ENCODE measurements around the gene ADGRG1.

ADGRG1 gene

DNA sequence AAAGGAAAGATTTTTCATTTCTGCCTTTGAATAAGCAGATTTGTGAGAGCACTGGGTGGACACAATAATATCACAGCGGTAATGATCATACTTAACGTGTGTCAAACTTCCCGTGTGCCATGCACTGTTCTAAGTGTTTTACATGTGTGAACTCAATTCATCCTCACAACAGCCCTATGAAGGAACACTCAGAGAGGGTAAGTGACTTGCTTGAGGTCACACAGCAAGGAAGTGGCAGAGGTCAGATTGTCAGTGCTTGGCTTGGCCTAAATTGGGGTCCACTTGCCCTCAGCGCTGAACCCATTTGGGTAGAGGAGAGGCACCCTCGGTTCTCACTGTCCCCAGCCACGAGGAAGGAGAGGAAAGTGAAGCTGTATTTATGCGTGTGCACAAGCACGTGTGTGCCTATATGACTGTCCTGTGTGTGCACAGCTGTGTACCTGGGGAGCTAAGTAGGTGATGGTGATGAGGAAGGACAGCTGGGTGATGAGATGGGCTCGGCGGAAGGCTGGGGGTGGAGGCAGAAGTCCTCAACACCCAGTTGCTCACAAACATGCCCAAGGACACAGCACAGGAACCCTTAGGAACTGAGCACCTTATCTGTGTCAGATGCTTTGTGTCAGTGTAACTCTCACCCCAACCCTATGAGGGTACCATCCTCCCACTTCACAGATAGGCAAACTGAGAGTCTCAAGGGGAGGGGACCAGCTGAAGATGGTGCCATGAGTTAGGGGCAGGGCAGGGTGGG lies 29.9 kb downstream of the ADGRG1 start:
- H3K27me3 Mint-ChIP-seq = peaks cover 9% of the 10 kb centered on the region
- H3K9me3 Mint-ChIP-seq = peaks cover 3% of the 10 kb centered on the region
- H3K4me1 Mint-ChIP-seq = no peaks in the 10 kb centered on the region
- no peak overlapping the region for H3K27ac Mint-ChIP-seq
- no peaks in the 10 kb centered on the region for H3K36me3 Mint-ChIP-seq
- no peak for ATAC-seq
- no peak overlapping the region for H3K4me3 Mint-ChIP-seq

DNA sequence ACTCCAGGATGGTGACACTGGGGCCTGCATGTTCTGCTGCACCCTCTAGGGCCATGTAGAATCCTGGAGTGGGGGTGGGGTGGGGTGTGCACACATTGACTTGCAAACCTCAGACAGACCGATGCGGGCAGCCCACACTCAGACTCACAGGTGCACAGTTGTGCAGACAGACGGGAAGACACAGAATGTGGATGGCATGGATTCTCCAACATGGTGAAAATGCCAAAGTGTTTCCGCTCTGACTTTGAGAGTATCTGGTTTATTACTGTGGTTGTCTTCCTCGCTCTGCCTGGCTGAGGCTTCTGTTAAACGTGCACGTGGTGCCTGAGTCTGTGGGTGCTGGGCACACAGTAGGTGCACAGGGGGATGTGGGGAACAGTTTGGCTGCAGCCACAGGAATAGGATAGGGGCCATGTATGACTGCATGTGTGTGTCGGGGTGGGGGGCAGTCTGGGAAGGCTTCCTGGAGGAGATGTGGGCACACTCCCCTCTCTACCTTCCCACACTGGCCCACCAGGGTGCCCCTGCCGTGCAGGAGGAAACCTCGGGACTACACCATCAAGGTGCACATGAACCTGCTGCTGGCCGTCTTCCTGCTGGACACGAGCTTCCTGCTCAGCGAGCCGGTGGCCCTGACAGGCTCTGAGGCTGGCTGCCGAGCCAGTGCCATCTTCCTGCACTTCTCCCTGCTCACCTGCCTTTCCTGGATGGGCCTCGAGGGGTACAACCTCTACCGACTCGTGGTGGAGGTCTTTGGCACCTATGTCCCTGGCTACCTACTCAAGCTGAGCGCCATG lies 30.6 kb downstream of the ADGRG1 start:
- Mint-ChIP-seq H3K4me3 (no peak overlapping the region), H3K36me3 (no peaks in the 10 kb centered on the region), H3K4me1 (no peaks in the 10 kb centered on the region), H3K27me3 (peaks cover 1% of the 10 kb centered on the region), H3K9me3 (peaks cover 3% of the 10 kb centered on the region), H3K27ac (no peak overlapping the region)
- ATAC-seq = no peak

DNA sequence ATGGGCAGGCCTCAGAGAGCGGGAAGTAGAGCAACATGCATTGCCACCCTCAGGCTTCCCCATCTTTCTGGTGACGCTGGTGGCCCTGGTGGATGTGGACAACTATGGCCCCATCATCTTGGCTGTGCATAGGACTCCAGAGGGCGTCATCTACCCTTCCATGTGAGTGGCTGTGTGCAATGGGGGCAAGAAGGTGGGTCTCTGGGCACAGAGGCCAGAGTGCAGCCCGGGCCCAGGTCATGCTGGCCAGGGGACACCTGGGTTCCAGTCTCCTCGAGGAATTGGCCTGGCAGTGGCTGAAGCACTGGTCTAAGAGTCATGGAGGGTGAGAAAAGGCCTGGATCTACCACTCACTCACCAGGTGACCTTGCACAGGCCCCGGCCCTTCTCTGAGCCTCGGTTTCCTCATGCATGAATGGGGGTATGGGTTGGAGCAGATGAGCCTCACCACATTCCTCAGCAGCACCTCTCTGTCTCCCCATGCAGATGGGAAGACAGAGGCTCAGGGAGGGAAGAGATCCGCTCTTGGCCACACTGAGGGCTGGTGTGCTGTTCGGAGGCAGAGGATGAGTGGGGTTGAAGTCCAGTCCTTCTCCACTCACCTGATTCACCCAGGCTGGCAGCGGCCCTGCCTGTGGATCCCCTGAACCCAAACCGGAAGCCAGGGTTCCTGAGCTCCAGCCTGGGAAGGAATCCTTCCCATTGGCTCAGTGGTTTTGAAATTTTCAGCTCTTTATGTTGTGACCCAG lies 32.5 kb downstream of the ADGRG1 start:
- Mint-ChIP-seq H3K4me1 (no peaks in the 10 kb centered on the region), H3K27me3 (no peaks in the 10 kb centered on the region), H3K4me3 (no peak overlapping the region), H3K36me3 (no peaks in the 10 kb centered on the region), H3K9me3 (peaks cover 3% of the 10 kb centered on the region), H3K27ac (no peak overlapping the region)
- no peak for ATAC-seq

DNA sequence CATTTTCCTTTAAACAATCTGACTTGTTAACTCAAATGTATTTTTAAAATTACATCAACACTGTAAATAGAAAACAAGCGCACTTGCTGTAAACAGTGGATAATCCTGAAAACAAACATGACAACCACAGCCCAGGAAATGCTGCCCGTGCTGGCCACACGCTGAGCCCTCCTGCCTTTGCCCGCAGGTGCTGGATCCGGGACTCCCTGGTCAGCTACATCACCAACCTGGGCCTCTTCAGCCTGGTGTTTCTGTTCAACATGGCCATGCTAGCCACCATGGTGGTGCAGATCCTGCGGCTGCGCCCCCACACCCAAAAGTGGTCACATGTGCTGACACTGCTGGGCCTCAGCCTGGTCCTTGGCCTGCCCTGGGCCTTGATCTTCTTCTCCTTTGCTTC lies 33.1 kb downstream of the ADGRG1 start:
- no peaks in the 10 kb centered on the region for H3K4me1 Mint-ChIP-seq
- no peaks in the 10 kb centered on the region for H3K36me3 Mint-ChIP-seq
- no peak overlapping the region for H3K4me3 Mint-ChIP-seq
- H3K27ac Mint-ChIP-seq = no peak overlapping the region
- no peak for ATAC-seq
- H3K27me3 Mint-ChIP-seq = no peaks in the 10 kb centered on the region
- peaks cover 3% of the 10 kb centered on the region for H3K9me3 Mint-ChIP-seq

DNA sequence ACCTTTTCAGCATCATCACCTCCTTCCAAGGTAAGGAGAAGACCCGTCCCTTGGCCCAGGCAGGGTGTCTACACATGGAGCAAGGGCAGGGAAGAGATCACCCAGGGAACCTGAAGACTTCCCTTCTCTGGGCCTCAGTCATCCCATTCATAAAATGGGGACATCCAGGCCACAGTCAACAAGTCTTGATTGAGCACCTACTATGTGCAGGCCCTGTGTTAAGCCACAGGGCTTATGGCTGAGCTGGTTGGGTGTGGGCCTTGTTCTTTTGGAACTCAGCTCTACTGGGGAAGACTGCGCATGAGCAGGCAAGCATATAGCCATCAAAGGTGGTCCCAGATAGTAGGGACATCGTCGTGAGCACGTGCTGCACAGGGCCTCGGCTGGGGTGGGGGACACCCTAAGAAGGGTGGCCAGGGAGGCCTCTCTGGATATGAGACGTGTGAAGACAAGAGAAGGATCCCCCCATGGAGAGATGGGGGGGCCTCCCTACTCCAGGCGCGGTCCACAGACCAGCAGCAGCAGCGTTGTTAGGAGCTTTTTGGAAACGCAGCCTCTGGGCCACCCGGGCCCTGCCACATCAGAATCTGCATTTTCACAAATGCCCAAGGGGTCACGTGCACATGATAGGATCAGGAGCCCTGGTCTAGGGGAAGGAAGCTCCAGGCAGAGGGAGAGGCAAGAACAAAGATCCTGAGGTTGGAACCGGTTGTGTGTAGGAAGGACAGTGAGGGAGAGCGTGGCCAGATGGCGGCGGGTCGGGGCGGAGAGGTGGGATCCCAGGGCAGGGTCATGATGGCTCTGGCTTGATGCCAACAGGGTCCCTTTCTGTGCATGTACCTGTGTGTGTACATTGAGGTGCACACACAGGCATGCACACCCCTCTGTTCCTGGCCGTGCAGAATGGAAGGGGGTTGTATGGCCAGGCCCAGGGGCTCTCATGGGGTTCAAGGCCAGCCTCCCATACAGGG lies 33.8 kb downstream of the ADGRG1 start:
- Mint-ChIP-seq H3K27me3 (no peaks in the 10 kb centered on the region), H3K4me3 (no peak overlapping the region), H3K36me3 (no peaks in the 10 kb centered on the region), H3K27ac (no peak overlapping the region), H3K9me3 (peaks cover 3% of the 10 kb centered on the region), H3K4me1 (no peaks in the 10 kb centered on the region)
- ATAC-seq = no peak

DNA sequence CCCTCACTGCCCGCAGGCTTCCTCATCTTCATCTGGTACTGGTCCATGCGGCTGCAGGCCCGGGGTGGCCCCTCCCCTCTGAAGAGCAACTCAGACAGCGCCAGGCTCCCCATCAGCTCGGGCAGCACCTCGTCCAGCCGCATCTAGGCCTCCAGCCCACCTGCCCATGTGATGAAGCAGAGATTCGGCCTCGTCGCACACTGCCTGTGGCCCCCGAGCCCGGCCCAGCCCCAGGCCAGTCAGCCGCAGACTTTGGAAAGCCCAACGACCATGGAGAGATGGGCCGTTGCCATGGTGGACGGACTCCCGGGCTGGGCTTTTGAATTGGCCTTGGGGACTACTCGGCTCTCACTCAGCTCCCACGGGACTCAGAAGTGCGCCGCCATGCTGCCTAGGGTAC lies 35.0 kb downstream of the ADGRG1 start:
- H3K9me3 Mint-ChIP-seq = peaks cover 3% of the 10 kb centered on the region
- H3K4me3 Mint-ChIP-seq = no peak overlapping the region
- no peaks in the 10 kb centered on the region for H3K36me3 Mint-ChIP-seq
- H3K27me3 Mint-ChIP-seq = peaks cover 2% of the 10 kb centered on the region
- no peaks in the 10 kb centered on the region for H3K4me1 Mint-ChIP-seq
- H3K27ac Mint-ChIP-seq = no peak overlapping the region
- ATAC-seq = no peak

DNA sequence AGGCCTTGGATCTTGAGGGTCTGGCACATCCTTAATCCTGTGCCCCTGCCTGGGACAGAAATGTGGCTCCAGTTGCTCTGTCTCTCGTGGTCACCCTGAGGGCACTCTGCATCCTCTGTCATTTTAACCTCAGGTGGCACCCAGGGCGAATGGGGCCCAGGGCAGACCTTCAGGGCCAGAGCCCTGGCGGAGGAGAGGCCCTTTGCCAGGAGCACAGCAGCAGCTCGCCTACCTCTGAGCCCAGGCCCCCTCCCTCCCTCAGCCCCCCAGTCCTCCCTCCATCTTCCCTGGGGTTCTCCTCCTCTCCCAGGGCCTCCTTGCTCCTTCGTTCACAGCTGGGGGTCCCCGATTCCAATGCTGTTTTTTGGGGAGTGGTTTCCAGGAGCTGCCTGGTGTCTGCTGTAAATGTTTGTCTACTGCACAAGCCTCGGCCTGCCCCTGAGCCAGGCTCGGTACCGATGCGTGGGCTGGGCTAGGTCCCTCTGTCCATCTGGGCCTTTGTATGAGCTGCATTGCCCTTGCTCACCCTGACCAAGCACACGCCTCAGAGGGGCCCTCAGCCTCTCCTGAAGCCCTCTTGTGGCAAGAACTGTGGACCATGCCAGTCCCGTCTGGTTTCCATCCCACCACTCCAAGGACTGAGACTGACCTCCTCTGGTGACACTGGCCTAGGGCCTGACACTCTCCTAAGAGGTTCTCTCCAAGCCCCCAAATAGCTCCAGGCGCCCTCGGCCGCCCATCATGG lies 35.7 kb downstream of the ADGRG1 start:
- ATAC-seq = no peak
- no peaks in the 10 kb centered on the region for H3K36me3 Mint-ChIP-seq

DNA sequence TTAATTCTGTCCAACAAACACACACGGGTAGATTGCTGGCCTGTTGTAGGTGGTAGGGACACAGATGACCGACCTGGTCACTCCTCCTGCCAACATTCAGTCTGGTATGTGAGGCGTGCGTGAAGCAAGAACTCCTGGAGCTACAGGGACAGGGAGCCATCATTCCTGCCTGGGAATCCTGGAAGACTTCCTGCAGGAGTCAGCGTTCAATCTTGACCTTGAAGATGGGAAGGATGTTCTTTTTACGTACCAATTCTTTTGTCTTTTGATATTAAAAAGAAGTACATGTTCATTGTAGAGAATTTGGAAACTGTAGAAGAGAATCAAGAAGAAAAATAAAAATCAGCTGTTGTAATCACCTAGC lies 36.2 kb downstream of the ADGRG1 start:
- no peaks in the 10 kb centered on the region for H3K36me3 Mint-ChIP-seq
- peaks cover 15% of the 10 kb centered on the region for H3K27me3 Mint-ChIP-seq
- no peak overlapping the region for H3K4me3 Mint-ChIP-seq
- H3K4me1 Mint-ChIP-seq = no peaks in the 10 kb centered on the region
- ATAC-seq = no peak
- H3K27ac Mint-ChIP-seq = no peak overlapping the region
- peaks cover 3% of the 10 kb centered on the region for H3K9me3 Mint-ChIP-seq

More for the DNA sequence above, 35.7 kb downstream of the ADGRG1 start:
- H3K9me3 Mint-ChIP-seq = peaks cover 3% of the 10 kb centered on the region
- H3K4me1 Mint-ChIP-seq = no peaks in the 10 kb centered on the region
- H3K4me3 Mint-ChIP-seq = no peak overlapping the region
- H3K27me3 Mint-ChIP-seq = peaks cover 9% of the 10 kb centered on the region
- no peak overlapping the region for H3K27ac Mint-ChIP-seq

DNA sequence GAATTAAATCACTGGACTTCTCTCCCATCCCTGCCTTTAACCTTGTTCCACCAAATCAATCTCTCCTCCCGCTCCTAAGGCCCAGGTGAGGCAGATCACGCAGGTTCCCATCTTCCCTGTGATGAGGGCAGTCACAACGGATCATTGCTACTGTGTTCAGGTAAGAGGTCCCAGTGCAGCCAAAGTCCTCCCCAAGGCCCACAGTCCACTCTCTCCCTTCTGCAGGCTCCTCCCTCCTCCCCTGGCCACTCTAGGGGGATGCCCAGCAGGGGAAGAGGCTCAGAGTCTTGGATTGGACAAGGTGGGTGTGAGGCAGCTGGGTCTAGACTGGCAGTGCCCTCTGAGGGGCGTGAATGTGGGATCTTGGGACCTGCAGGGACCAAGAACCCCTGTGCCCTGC lies 37.1 kb downstream of the ADGRG1 start:
- no peak overlapping the region for H3K27ac Mint-ChIP-seq
- ATAC-seq = no peak
- no peak overlapping the region for H3K4me3 Mint-ChIP-seq

DNA sequence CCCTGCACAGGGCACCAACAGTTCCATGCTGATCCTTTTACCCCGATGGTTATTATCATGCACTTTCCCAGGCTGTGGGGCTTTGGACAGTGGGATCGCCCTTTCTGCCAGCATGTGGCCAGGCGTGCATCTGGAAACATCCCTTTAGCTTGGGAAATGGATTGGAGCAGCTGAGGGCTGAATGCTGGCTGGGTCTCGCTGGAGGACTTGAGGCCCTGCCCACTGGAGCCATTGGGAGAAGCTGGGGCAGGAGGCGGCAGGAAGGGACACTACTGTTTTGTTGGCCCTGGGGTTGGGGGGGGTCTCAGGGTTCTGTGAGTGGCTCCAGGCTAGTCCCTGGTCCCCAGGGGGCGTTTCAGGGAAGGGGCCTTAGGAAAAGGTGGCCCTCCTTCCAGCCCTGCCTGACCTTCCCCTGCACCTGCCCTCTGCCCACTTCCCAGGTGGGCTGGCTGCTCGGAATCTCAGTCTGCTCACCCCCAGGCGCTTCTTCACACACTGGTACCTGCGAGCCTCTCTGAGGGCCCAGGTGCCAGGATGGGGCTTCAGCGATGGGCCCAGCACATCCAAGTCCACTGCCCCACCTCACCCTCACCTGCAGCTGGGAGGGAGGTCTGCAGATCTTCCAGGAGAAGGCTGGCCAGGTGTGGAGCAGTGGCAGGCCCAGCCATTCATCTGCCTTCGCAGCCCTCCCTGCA lies 38.1 kb downstream of the ADGRG1 start:
- Mint-ChIP-seq H3K4me1 (no peaks in the 10 kb centered on the region), H3K4me3 (no peak overlapping the region), H3K27me3 (peaks cover 28% of the 10 kb centered on the region), H3K9me3 (peaks cover 3% of the 10 kb centered on the region), H3K27ac (no peak overlapping the region), H3K36me3 (no peaks in the 10 kb centered on the region)
- no peak for ATAC-seq

More for the DNA sequence above, 37.1 kb downstream of the ADGRG1 start:
- no peaks in the 10 kb centered on the region for H3K4me1 Mint-ChIP-seq
- H3K36me3 Mint-ChIP-seq = no peaks in the 10 kb centered on the region
- H3K9me3 Mint-ChIP-seq = peaks cover 3% of the 10 kb centered on the region
- peaks cover 23% of the 10 kb centered on the region for H3K27me3 Mint-ChIP-seq

DNA sequence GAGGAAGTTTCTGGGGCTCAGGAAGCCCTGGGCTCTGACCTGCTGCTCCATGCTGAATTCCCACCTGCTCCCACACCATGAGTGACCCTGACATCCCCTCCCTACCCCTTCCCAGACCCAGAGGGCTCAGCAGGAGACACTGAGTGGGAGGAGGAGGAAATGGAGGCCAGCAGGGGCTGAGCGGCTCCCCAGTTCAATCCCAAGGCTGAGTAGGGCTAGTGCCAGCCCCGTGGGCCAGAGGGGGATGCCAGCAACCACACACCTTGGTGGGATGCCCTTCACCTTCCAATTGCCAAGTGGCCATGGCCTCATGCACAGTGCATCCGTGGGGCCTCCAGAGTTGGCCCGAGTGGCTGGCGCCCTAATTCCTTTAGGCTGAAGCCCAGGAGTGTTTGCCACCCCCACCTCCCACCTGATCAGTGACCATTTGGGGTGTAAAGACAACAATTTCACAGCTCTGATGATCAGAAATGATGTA lies 38.7 kb downstream of the ADGRG1 start:
- H3K36me3 Mint-ChIP-seq = no peaks in the 10 kb centered on the region
- H3K27ac Mint-ChIP-seq = no peak overlapping the region
- H3K4me3 Mint-ChIP-seq = no peak overlapping the region
- no peaks in the 10 kb centered on the region for H3K9me3 Mint-ChIP-seq
- no peaks in the 10 kb centered on the region for H3K4me1 Mint-ChIP-seq
- peaks cover 28% of the 10 kb centered on the region for H3K27me3 Mint-ChIP-seq
- no peak for ATAC-seq

DNA sequence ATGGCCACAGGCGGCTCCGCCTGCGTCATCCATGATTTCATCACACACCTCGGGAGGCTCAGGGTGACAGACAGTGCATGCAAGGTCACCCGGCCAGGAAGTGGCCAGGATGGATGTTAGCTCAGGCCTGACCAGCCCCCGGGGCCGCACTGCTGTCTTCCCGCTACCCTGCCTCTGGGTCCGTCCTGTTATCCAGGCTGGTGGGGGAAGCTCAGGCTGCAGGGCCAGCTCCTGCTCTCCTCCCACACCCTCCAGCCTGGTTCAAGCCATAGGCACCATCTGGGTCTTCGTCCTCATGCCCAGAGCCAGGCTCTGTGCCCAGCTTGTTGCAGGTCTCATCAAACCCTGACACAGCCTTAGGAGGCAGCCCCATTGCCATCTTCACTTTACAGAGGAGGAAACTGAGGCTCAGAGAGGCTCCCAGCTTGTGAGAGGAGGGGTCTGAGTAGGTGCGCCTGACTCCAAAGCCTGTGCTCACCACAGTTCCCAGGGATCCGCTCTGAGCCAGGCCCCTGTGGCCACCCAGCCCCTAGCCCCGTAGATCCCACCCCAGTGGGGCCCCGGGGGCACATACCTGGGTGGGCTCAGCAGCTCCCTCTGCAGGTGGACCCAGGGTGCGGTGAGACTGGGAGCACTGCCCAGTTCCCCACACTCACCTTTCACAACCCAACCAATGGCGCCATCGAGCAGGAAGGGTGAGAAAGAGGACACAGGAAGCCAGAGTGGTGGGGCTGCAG lies 39.3 kb downstream of the ADGRG1 start:
- Mint-ChIP-seq H3K4me3 (no peak overlapping the region), H3K4me1 (no peaks in the 10 kb centered on the region), H3K36me3 (no peaks in the 10 kb centered on the region), H3K9me3 (no peaks in the 10 kb centered on the region), H3K27me3 (peaks cover 28% of the 10 kb centered on the region), H3K27ac (no peak overlapping the region)
- peak; percentile 13 for ATAC-seq

DNA sequence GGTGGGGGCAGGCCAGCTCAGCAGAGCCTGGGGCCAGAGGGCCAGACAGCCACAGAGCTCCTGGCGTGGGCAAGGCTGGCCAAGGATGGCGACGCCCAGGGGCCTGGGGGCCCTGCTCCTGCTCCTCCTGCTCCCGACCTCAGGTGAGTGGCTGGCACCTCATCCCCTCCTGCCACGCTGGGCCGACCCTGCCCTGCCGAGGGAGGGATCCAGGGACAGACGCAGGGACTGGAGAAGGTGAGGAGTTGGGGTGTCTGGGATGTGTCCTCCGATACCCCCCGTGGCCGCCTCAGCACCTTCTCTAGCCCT lies 39.8 kb downstream of the ADGRG1 start, which contains the start of gene ADGRG3:
TSS of gene ADGRG3 (plus strand) at position 44 of the 309 bp plus-strand sequence. CDS start at position 86, 42 bp downstream.
- Mint-ChIP-seq H3K9me3 (no peaks in the 10 kb centered on the region), H3K36me3 (no peaks in the 10 kb centered on the region), H3K4me3 (no peak within 1 kb of the TSS), H3K4me1 (no peaks in the 10 kb centered on the region), H3K27ac (no peak within 1 kb of the TSS), H3K27me3 (peaks cover 31% of the 10 kb centered on the region)
- ATAC-seq = no peak
